ENCODE data around the gene HMCN1.

HMCN1 gene

GRCh38 chr1:185795181-185795580, 61.0 kb downstream of the HMCN1 start:
- H2BK120ac ChIP-seq (ENCODE audit: insufficient read depth, low read length, poor library complexity): no peak overlapping the region
- no peak overlapping the region for H3K4me3 ChIP-seq (ENCODE audit: low read depth, low read length)
- H4K12ac ChIP-seq (ENCODE audit: low read depth, low read length): no peak overlapping the region
- H2BK5ac ChIP-seq (ENCODE audit: low read depth, low read length, poor library complexity): no peak overlapping the region
- H3K4ac ChIP-seq (ENCODE audit: low read depth, low read length): no peak overlapping the region
- H3K36me3 ChIP-seq (ENCODE audit: control insufficient read depth in 1 of 2, insufficient read depth in 2 of 2, low read length in 2 of 2): no peaks in the 10 kb centered on the region
- H3K27ac ChIP-seq (ENCODE audit: low read depth, low read length): no peak overlapping the region
- WGBS (ENCODE audit: extremely low coverage, insufficient coverage, insufficient read length): no CpG with 5 or more reads among the region's 1 CpG
- no peaks in the 10 kb centered on the region for H3K9me3 ChIP-seq (ENCODE audit: insufficient read depth, low read depth, low read length)
- no peak overlapping the region for H3K18ac ChIP-seq (ENCODE audit: low read length)
- no peak overlapping the region for H3K14ac ChIP-seq (ENCODE audit: low read length)
- H4K8ac ChIP-seq (ENCODE audit: low read depth, low read length): no peak overlapping the region
- H3K4me2 ChIP-seq (ENCODE audit: low read length): no peak overlapping the region
- no peak overlapping the region for H2AK5ac ChIP-seq (ENCODE audit: low read length)
- DNase-seq: no peak
- H3K79me1 ChIP-seq (ENCODE audit: low read length): no peaks in the 10 kb centered on the region
- H3K9ac ChIP-seq (ENCODE audit: low read length): no peak overlapping the region
- H3K4me1 ChIP-seq (ENCODE audit: control insufficient read depth in 1 of 2, insufficient read depth in 2 of 2, low read length in 2 of 2): no peaks in the 10 kb centered on the region
- H3K79me2 ChIP-seq (ENCODE audit: control insufficient read depth, insufficient read depth, low read length, poor library complexity): no peaks in the 10 kb centered on the region
- no peak overlapping the region for H2BK12ac ChIP-seq (ENCODE audit: low read length)
- no peak overlapping the region for H3K23ac ChIP-seq (ENCODE audit: low read length)
- H2AFZ ChIP-seq (ENCODE audit: insufficient read depth, low read length, poor library complexity): no peak overlapping the region
- H3K27me3 ChIP-seq (ENCODE audit: insufficient read depth, low read length): no peaks in the 10 kb centered on the region
- H4K91ac ChIP-seq (ENCODE audit: low read depth, low read length): no peak overlapping the region

- DNase-seq: no peak
- no peak overlapping the region for H3K18ac ChIP-seq (ENCODE audit: low read length)
- no peaks in the 10 kb centered on the region for H3K79me1 ChIP-seq (ENCODE audit: low read length)
- no peak overlapping the region for H3K4ac ChIP-seq (ENCODE audit: low read depth, low read length)
- H3K4me1 ChIP-seq (ENCODE audit: control insufficient read depth in 1 of 2, insufficient read depth in 2 of 2, low read length in 2 of 2): no peaks in the 10 kb centered on the region
- no peak overlapping the region for H3K14ac ChIP-seq (ENCODE audit: low read length)
- H3K4me2 ChIP-seq (ENCODE audit: low read length): no peak overlapping the region
- no peak overlapping the region for H2BK12ac ChIP-seq (ENCODE audit: low read length)
- H3K23ac ChIP-seq (ENCODE audit: low read length): no peak overlapping the region
- no peak overlapping the region for H2BK5ac ChIP-seq (ENCODE audit: low read depth, low read length, poor library complexity)
- H2BK120ac ChIP-seq (ENCODE audit: insufficient read depth, low read length, poor library complexity): no peak overlapping the region
- no peak overlapping the region for H4K12ac ChIP-seq (ENCODE audit: low read depth, low read length)
- no peak overlapping the region for H3K27ac ChIP-seq (ENCODE audit: low read depth, low read length)
- H3K9ac ChIP-seq (ENCODE audit: low read length): no peak overlapping the region
- no peak overlapping the region for H4K91ac ChIP-seq (ENCODE audit: low read depth, low read length)
- H3K27me3 ChIP-seq (ENCODE audit: insufficient read depth, low read length): no peaks in the 10 kb centered on the region
- no peak overlapping the region for H2AFZ ChIP-seq (ENCODE audit: insufficient read depth, low read length, poor library complexity)
- H3K9me3 ChIP-seq (ENCODE audit: insufficient read depth, low read depth, low read length): no peaks in the 10 kb centered on the region
- no peak overlapping the region for H3K4me3 ChIP-seq (ENCODE audit: low read depth, low read length)
- no peaks in the 10 kb centered on the region for H3K36me3 ChIP-seq (ENCODE audit: control insufficient read depth in 1 of 2, insufficient read depth in 2 of 2, low read length in 2 of 2)
- H2AK5ac ChIP-seq (ENCODE audit: low read length): no peak overlapping the region
- no peak overlapping the region for H4K8ac ChIP-seq (ENCODE audit: low read depth, low read length)
- no peaks in the 10 kb centered on the region for H3K79me2 ChIP-seq (ENCODE audit: control insufficient read depth, insufficient read depth, low read length, poor library complexity)
These were observed 64.3 kb downstream of the HMCN1 start for GRCh38 chr1:185798505-185798904.

- no peak overlapping the region for H2BK12ac ChIP-seq (ENCODE audit: low read length)
- H2AFZ ChIP-seq (ENCODE audit: insufficient read depth, low read length, poor library complexity): no peak overlapping the region
- H4K91ac ChIP-seq (ENCODE audit: low read depth, low read length): no peak overlapping the region
- no peak overlapping the region for H4K8ac ChIP-seq (ENCODE audit: low read depth, low read length)
- no peak overlapping the region for H3K14ac ChIP-seq (ENCODE audit: low read length)
- H2BK120ac ChIP-seq (ENCODE audit: insufficient read depth, low read length, poor library complexity): no peak overlapping the region
- no peak overlapping the region for H4K12ac ChIP-seq (ENCODE audit: low read depth, low read length)
- no peak overlapping the region for H3K9ac ChIP-seq (ENCODE audit: low read length)
- H3K4me2 ChIP-seq (ENCODE audit: low read length): no peak overlapping the region
- H3K9me3 ChIP-seq (ENCODE audit: insufficient read depth, low read depth, low read length): no peaks in the 10 kb centered on the region
- H2BK5ac ChIP-seq (ENCODE audit: low read depth, low read length, poor library complexity): no peak overlapping the region
- no peaks in the 10 kb centered on the region for H3K4me1 ChIP-seq (ENCODE audit: control insufficient read depth in 1 of 2, insufficient read depth in 2 of 2, low read length in 2 of 2)
- no peak overlapping the region for H3K27ac ChIP-seq (ENCODE audit: low read depth, low read length)
- no peaks in the 10 kb centered on the region for H3K27me3 ChIP-seq (ENCODE audit: insufficient read depth, low read length)
- no peak overlapping the region for H3K18ac ChIP-seq (ENCODE audit: low read length)
- DNase-seq: no peak
- H3K23ac ChIP-seq (ENCODE audit: low read length): no peak overlapping the region
- H3K36me3 ChIP-seq (ENCODE audit: control insufficient read depth in 1 of 2, insufficient read depth in 2 of 2, low read length in 2 of 2): no peaks in the 10 kb centered on the region
- H3K4ac ChIP-seq (ENCODE audit: low read depth, low read length): no peak overlapping the region
- WGBS (ENCODE audit: extremely low coverage, insufficient coverage, insufficient read length): no CpG with 5 or more reads among the region's 1 CpG
- H3K79me1 ChIP-seq (ENCODE audit: low read length): no peaks in the 10 kb centered on the region
- H2AK5ac ChIP-seq (ENCODE audit: low read length): no peak overlapping the region
- no peak overlapping the region for H3K4me3 ChIP-seq (ENCODE audit: low read depth, low read length)
- no peaks in the 10 kb centered on the region for H3K79me2 ChIP-seq (ENCODE audit: control insufficient read depth, insufficient read depth, low read length, poor library complexity)
These were observed 69.0 kb downstream of the HMCN1 start for GRCh38 chr1:185803241-185803640.

GRCh38 chr1:185804206-185804605, 70.0 kb downstream of the HMCN1 start:
- Histone ChIP-seq H3K79me2 (ENCODE audit: control insufficient read depth, insufficient read depth, low read length, poor library complexity) (no peaks in the 10 kb centered on the region), H3K4me2 (ENCODE audit: low read length) (no peak overlapping the region), H4K12ac (ENCODE audit: low read depth, low read length) (no peak overlapping the region), H3K4ac (ENCODE audit: low read depth, low read length) (no peak overlapping the region), H3K36me3 (ENCODE audit: control insufficient read depth in 1 of 2, insufficient read depth in 2 of 2, low read length in 2 of 2) (no peaks in the 10 kb centered on the region), H3K18ac (ENCODE audit: low read length) (no peak overlapping the region), H2AFZ (ENCODE audit: insufficient read depth, low read length, poor library complexity) (no peak overlapping the region), H2AK5ac (ENCODE audit: low read length) (no peak overlapping the region), H3K79me1 (ENCODE audit: low read length) (no peaks in the 10 kb centered on the region), H4K91ac (ENCODE audit: low read depth, low read length) (no peak overlapping the region), H2BK120ac (ENCODE audit: insufficient read depth, low read length, poor library complexity) (no peak overlapping the region), H3K9me3 (ENCODE audit: insufficient read depth, low read depth, low read length) (no peaks in the 10 kb centered on the region), H3K4me1 (ENCODE audit: control insufficient read depth in 1 of 2, insufficient read depth in 2 of 2, low read length in 2 of 2) (no peaks in the 10 kb centered on the region), H3K23ac (ENCODE audit: low read length) (no peak overlapping the region), H3K27me3 (ENCODE audit: insufficient read depth, low read length) (no peaks in the 10 kb centered on the region), H3K27ac (ENCODE audit: low read depth, low read length) (no peak overlapping the region), H3K14ac (ENCODE audit: low read length) (no peak overlapping the region), H2BK5ac (ENCODE audit: low read depth, low read length, poor library complexity) (no peak overlapping the region), H4K8ac (ENCODE audit: low read depth, low read length) (no peak overlapping the region), H3K9ac (ENCODE audit: low read length) (no peak overlapping the region), H2BK12ac (ENCODE audit: low read length) (no peak overlapping the region), H3K4me3 (ENCODE audit: low read depth, low read length) (no peak overlapping the region)
- DNase-seq: no peak

- H3K18ac ChIP-seq (ENCODE audit: low read length): no peak overlapping the region
- no CpG with 5 or more reads among the region's 3 CpGs for WGBS (ENCODE audit: extremely low coverage, insufficient coverage, insufficient read length)
These were observed 70.4 kb downstream of the HMCN1 start for GRCh38 chr1:185804608-185805007.

More at GRCh38 chr1:185804608-185805007, 70.4 kb downstream of the HMCN1 start:
- Histone ChIP-seq H3K4me3 (ENCODE audit: low read depth, low read length) (no peak overlapping the region), H4K12ac (ENCODE audit: low read depth, low read length) (no peak overlapping the region), H3K36me3 (ENCODE audit: control insufficient read depth in 1 of 2, insufficient read depth in 2 of 2, low read length in 2 of 2) (no peaks in the 10 kb centered on the region), H3K27ac (ENCODE audit: low read depth, low read length) (no peak overlapping the region), H2BK5ac (ENCODE audit: low read depth, low read length, poor library complexity) (no peak overlapping the region), H3K4me1 (ENCODE audit: control insufficient read depth in 1 of 2, insufficient read depth in 2 of 2, low read length in 2 of 2) (no peaks in the 10 kb centered on the region), H3K4ac (ENCODE audit: low read depth, low read length) (no peak overlapping the region), H3K9me3 (ENCODE audit: insufficient read depth, low read depth, low read length) (no peaks in the 10 kb centered on the region), H3K14ac (ENCODE audit: low read length) (no peak overlapping the region), H3K79me1 (ENCODE audit: low read length) (no peaks in the 10 kb centered on the region), H2AFZ (ENCODE audit: insufficient read depth, low read length, poor library complexity) (no peak overlapping the region), H2AK5ac (ENCODE audit: low read length) (no peak overlapping the region), H3K23ac (ENCODE audit: low read length) (no peak overlapping the region), H2BK120ac (ENCODE audit: insufficient read depth, low read length, poor library complexity) (no peak overlapping the region), H3K79me2 (ENCODE audit: control insufficient read depth, insufficient read depth, low read length, poor library complexity) (no peaks in the 10 kb centered on the region), H2BK12ac (ENCODE audit: low read length) (no peak overlapping the region), H4K8ac (ENCODE audit: low read depth, low read length) (no peak overlapping the region), H3K27me3 (ENCODE audit: insufficient read depth, low read length) (no peaks in the 10 kb centered on the region), H4K91ac (ENCODE audit: low read depth, low read length) (no peak overlapping the region), H3K9ac (ENCODE audit: low read length) (no peak overlapping the region), H3K4me2 (ENCODE audit: low read length) (no peak overlapping the region)
- DNase-seq: no peak

All from trophoblast cell (in vitro differentiated cells and primary cell).